ENCODE data around the gene NRP2.

NRP2 gene

GRCh38 chr2:205686783-205687640 lies 4.7 kb downstream of the NRP2 start:
- DNase-seq (ENCODE audit: low read depth, low spot score) = peak; percentile 72

- DNase-seq (ENCODE audit: low read depth, low spot score) = no peak
Observed at GRCh38 chr2:205687641-205687956, 5.3 kb downstream of the NRP2 start.

GRCh38 chr2:205688417-205689200 lies 6.3 kb downstream of the NRP2 start:
- peak; percentile 46 for DNase-seq (ENCODE audit: low read depth, low spot score)

GRCh38 chr2:205689820-205690219 lies 7.5 kb downstream of the NRP2 start:
- peak; percentile 16 for DNase-seq (ENCODE audit: low read depth, low spot score)

GRCh38 chr2:205692104-205692503 lies 9.8 kb downstream of the NRP2 start:
- DNase-seq (ENCODE audit: low read depth, low spot score) = peak; percentile 72

GRCh38 chr2:205694256-205694655 lies 12.0 kb downstream of the NRP2 start:
- peak; percentile 4 for DNase-seq (ENCODE audit: low read depth, low spot score)

GRCh38 chr2:205695460-205695991 lies 13.2 kb downstream of the NRP2 start:
- peak; percentile 81 for DNase-seq (ENCODE audit: low read depth, low spot score)

GRCh38 chr2:205696331-205696926 lies 14.1 kb downstream of the NRP2 start:
- no peak for DNase-seq (ENCODE audit: low read depth, low spot score)

- DNase-seq (ENCODE audit: low read depth, low spot score) = no peak
Observed at GRCh38 chr2:205696927-205697441, 14.7 kb downstream of the NRP2 start.

- peak; percentile 59 for DNase-seq (ENCODE audit: low read depth, low spot score)
Observed at GRCh38 chr2:205698286-205699268, 16.3 kb downstream of the NRP2 start.

- DNase-seq (ENCODE audit: low read depth, low spot score) = no peak
Observed at GRCh38 chr2:205699515-205700289, 17.4 kb downstream of the NRP2 start.

GRCh38 chr2:205700331-205701132 lies 18.2 kb downstream of the NRP2 start:
- DNase-seq (ENCODE audit: low read depth, low spot score) = peak; percentile 93

- no peak for DNase-seq (ENCODE audit: low read depth, low spot score)
Observed at GRCh38 chr2:205701509-205701908, 19.2 kb downstream of the NRP2 start.

GRCh38 chr2:205702576-205702975 lies 20.3 kb downstream of the NRP2 start:
- no peak for DNase-seq (ENCODE audit: low read depth, low spot score)

- DNase-seq (ENCODE audit: low read depth, low spot score) = no peak
Observed at GRCh38 chr2:205703471-205704126, 21.3 kb downstream of the NRP2 start.

GRCh38 chr2:205704127-205704741 lies 21.9 kb downstream of the NRP2 start:
- DNase-seq (ENCODE audit: low read depth, low spot score) = peak; percentile 89

- DNase-seq (ENCODE audit: low read depth, low spot score) = no peak
Observed at GRCh38 chr2:205705511-205706349, 23.4 kb downstream of the NRP2 start.
